ENCODE results near the gene MORN1. TPM values are rescaled to one million over a fixed set of nuclear protein-coding genes. Genes with fewer than 3 reads are reported as not detected.

The MORN1 gene
- total and polyA plus RNA-seq, 2 of the 4 experiments (the other 2 are of a cell fraction) = 3.0 to 4.2 TPM

- TF ChIP-seq CTCF (conservative IDR thresholded peaks at IDR 0.05; ENCODE audit: low read depth, low read length) (no peak), RCOR1 (IDR thresholded peaks at IDR 0.05; ENCODE audit: insufficient replicate concordance, low read length) (no peak), MXI1 (IDR thresholded peaks at IDR 0.05; ENCODE audit: borderline replicate concordance, low read depth, low read length) (no peak), SMC3 (IDR thresholded peaks at IDR 0.05; ENCODE audit: low read depth, low read length) (no peak)
Observed at GRCh38 chr1:2404890-2405511, 13.6 kb upstream of the MORN1 start (continued).

Measured in IMR-90 (cell line).